Sigmoid colon (tissue), 3 donors: ENCODE measurements around the gene ASB18.

ENCODE experiments used
- POLR2A ChIP-seq, 2 donors: fragments of 450-650 bp; IDR thresholded peaks; one replicate each; pipeline ENCODE4 v1.6.1; 2016; ENCODE audit warnings: antibody characterized with exemption in 2 of 2, mild to moderate bottlenecking in 2 of 2, moderate library complexity in 2 of 2
- TF ChIP-seq, protein P1 (sequence below), 4 experiments: fragments of 450-650 bp in 3 of 4; fragments of 200-600 bp in 1 of 4; IDR thresholded peaks; one replicate each; pipeline ENCODE4 v1.5.1; 2016 to 2019; ENCODE audit warnings: antibody characterized with exemption in 4 of 4, mild to moderate bottlenecking in 3 of 4, moderate library complexity in 2 of 4

DNA sequence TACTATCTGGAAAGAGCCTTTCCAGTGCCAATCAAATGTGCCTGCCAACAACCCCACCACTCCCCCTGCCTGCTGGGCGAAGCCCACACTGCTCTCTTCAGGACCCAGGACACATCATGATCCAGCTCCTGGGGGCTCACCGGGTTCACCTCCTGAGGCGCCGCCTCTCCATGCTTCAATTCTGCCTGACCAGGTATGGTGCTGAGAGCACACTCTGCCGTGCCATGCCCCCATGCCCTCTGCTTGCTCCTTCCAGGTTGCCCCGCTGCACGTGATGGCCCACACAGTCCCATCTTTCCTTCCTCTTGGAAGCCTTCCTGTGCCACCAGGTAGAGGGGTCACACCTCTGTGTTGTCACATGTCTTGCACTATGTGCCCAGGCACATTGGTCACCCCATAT is 47.5 kb downstream of the ASB18 start:
- no peak for TF ChIP-seq POLR2A (IDR thresholded peaks at IDR 0.05)
- TF ChIP-seq, protein P1, sequence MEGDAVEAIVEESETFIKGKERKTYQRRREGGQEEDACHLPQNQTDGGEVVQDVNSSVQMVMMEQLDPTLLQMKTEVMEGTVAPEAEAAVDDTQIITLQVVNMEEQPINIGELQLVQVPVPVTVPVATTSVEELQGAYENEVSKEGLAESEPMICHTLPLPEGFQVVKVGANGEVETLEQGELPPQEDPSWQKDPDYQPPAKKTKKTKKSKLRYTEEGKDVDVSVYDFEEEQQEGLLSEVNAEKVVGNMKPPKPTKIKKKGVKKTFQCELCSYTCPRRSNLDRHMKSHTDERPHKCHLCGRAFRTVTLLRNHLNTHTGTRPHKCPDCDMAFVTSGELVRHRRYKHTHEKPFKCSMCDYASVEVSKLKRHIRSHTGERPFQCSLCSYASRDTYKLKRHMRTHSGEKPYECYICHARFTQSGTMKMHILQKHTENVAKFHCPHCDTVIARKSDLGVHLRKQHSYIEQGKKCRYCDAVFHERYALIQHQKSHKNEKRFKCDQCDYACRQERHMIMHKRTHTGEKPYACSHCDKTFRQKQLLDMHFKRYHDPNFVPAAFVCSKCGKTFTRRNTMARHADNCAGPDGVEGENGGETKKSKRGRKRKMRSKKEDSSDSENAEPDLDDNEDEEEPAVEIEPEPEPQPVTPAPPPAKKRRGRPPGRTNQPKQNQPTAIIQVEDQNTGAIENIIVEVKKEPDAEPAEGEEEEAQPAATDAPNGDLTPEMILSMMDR (IDR thresholded peaks at IDR 0.05) = no peak
